HepG2 (cell line): ENCODE measurements around the gene VDR. TPM values are rescaled to one million over a fixed set of nuclear protein-coding genes. Genes with fewer than 3 reads are reported as not detected.

Experiments
- ARNT2 ChIP-seq: sonication (generic); formaldehyde crosslinking; IDR thresholded peaks from 2 replicates; pipeline ENCODE4 v1.8.0; 2022; ENCODE audit warnings: mild to moderate bottlenecking, low read depth, missing genetic modification reagents, moderate library complexity
- ATF7 ChIP-seq, 2 experiments: fragments of 450-650 bp in 1 of 2; sonication (generic) in 1 of 2; formaldehyde crosslinking in 1 of 2; IDR thresholded peaks; 2 replicates each; pipeline versions ENCODE4 v1.4.0 to v1.6.1; 2016 to 2020; ENCODE audit warnings: antibody characterized with exemption in 1 of 2, mild to moderate bottlenecking in 1 of 2, missing genetic modification reagents in 1 of 2
- ETV5 ChIP-seq: IDR thresholded peaks from 2 replicates; pipeline ENCODE4 v1.6.1; 2018; ENCODE audit warnings: missing biosample characterization, missing genetic modification reagents, inconsistent platforms, borderline replicate concordance
- HHEX ChIP-seq: IDR thresholded peaks from 2 replicates; pipeline ENCODE4 v1.6.1; 2016; ENCODE audit warnings: control low read depth
- HNRNPK ChIP-seq: fragments of 200-400 bp; formaldehyde crosslinking; IDR thresholded peaks from 2 replicates; pipeline ENCODE4 v1.6.1; 2018; ENCODE audit warnings: low read length, low read depth, moderate library complexity, mild to moderate bottlenecking; ENCODE audit not compliant: poor library complexity, severe bottlenecking
- JUND ChIP-seq: sonication (generic); formaldehyde crosslinking; IDR thresholded peaks from 2 replicates; pipeline ENCODE4 v1.8.0; 2022; ENCODE audit warnings: mild to moderate bottlenecking, missing genetic modification reagents
- KAT8 ChIP-seq: IDR thresholded peaks from 2 replicates; pipeline ENCODE4 v1.6.1; 2016; ENCODE audit warnings: missing genetic modification reagents, missing compliant biosample characterization
- MAZ ChIP-seq, 2 experiments: sonication (generic) in 1 of 2; formaldehyde crosslinking in 1 of 2; IDR thresholded peaks; 2 replicates each; pipeline versions ENCODE4 v1.5.0 to v1.6.1; 2012 to 2020; ENCODE audit warnings: low read depth in 2 of 2, mild to moderate bottlenecking in 2 of 2, borderline replicate concordance in 1 of 2, improper control_type of control experiment in 1 of 2, low read length in 1 of 2, missing genetic modification reagents in 1 of 2, moderate library complexity in 1 of 2
- NCOA1 ChIP-seq: sonication (generic); formaldehyde crosslinking; IDR thresholded peaks from 2 replicates; pipeline ENCODE4 v1.9.0; 2021; ENCODE audit warnings: missing genetic modification reagents
- NFIB ChIP-seq: sonication (generic); formaldehyde crosslinking; IDR thresholded peaks from 2 replicates; pipeline ENCODE4 v1.9.0; 2021; ENCODE audit warnings: missing genetic modification reagents, mild to moderate bottlenecking, borderline replicate concordance
- RELA ChIP-seq: sonication (generic); formaldehyde crosslinking; IDR thresholded peaks from 2 replicates; pipeline ENCODE4 v1.4.0; 2020; ENCODE audit warnings: missing genetic modification reagents
- SAP130 ChIP-seq: IDR thresholded peaks from 2 replicates; pipeline ENCODE4 v1.6.1; 2016; ENCODE audit warnings: low read depth
- SMC3 ChIP-seq: IDR thresholded peaks from 2 replicates; pipeline ENCODE4 v1.6.1; 2011; ENCODE audit warnings: low read length, improper control_type of control experiment
- SP2 ChIP-seq: sonication (generic); formaldehyde crosslinking; IDR thresholded peaks from 2 replicates; pipeline ENCODE4 v1.5.1; 2020; ENCODE audit warnings: mild to moderate bottlenecking, missing genetic modification reagents
- THAP7 ChIP-seq: sonication (generic); formaldehyde crosslinking; IDR thresholded peaks from 2 replicates; pipeline ENCODE4 v1.8.1; 2023; ENCODE audit warnings: mild to moderate bottlenecking, missing genetic modification reagents
- ZBTB2 ChIP-seq: sonication (generic); formaldehyde crosslinking; IDR thresholded peaks from 2 replicates; pipeline ENCODE4 v1.8.0; 2022; ENCODE audit warnings: low read depth, missing genetic modification reagents
- ZNF382 ChIP-seq: sonication (generic); formaldehyde crosslinking; IDR thresholded peaks from 2 replicates; pipeline ENCODE4 v1.5.0; 2020; ENCODE audit warnings: missing genetic modification reagents, mild to moderate bottlenecking, borderline replicate concordance
- ZNF687 ChIP-seq: sonication (generic); formaldehyde crosslinking; IDR thresholded peaks from 2 replicates; pipeline ENCODE4 v1.5.1; 2020; ENCODE audit warnings: mild to moderate bottlenecking, missing genetic modification reagents, moderate library complexity
- polyA plus RNA-seq, 8 experiments: library from polyadenylated mRNA; depleted of rRNA in 3 of 8; stranded (reverse) in 7 of 8; unstranded in 1 of 8; fragments of >200 nt; fragmentation: Illumina TruSeq in 4 of 8; extraction: Trizol in 4 of 8; gene quantifications; 2 replicates each; pipeline versions ENCODE4 v1.2.1 to v1.2.3, GENCODE V29; 2011 to 2016; ENCODE audit warnings: low read depth in 4 of 8, missing spikeins in 1 of 8, mixed read lengths in 1 of 8; ENCODE audit not compliant: insufficient read depth in 1 of 8
- total RNA-seq, 5 experiments: library from RNA; depleted of rRNA; stranded (reverse); fragments of >200 nt; fragmentation: Illumina TruSeq; extraction: Trizol; gene quantifications; 2 replicates each; pipeline ENCODE4 v1.2.3, GENCODE V29; 2016; ENCODE audit warnings: low read depth in 1 of 5

VDR gene
- total and polyA plus RNA-seq, 2 of the 13 experiments (the other 11 are each of a cell fraction or from before 2014, with no cell fraction given) = 0.08 to 0.33 TPM

- 0 out of 2 replicates have a peak, but pooled peaks have one; percentile 30 for TF ChIP-seq THAP7 (CRISPR knock-in tag)
- TF ChIP-seq SP2 (CRISPR knock-in tag) = no peak
- TF ChIP-seq ZNF382 (CRISPR knock-in tag) = no peak
- 0 out of 2 replicates have a peak, but pooled peaks have one; percentile 7 for TF ChIP-seq ETV5 (CRISPR knock-in tag)
- 0 out of 2 replicates have a peak, but pooled peaks have one; percentile 1 for TF ChIP-seq ARNT2 (CRISPR knock-in tag)
- no peak for TF ChIP-seq RELA (CRISPR knock-in tag)
- 0 out of 2 replicates have a peak, but pooled peaks have one; percentile 35 for TF ChIP-seq JUND (CRISPR knock-in tag)
- 0 out of 2 replicates have a peak, but pooled peaks have one; percentile 2 for TF ChIP-seq HHEX (CRISPR knock-in tag)
- peak; percentile 66 for TF ChIP-seq HNRNPK
- 0 out of 2 replicates have a peak, but pooled peaks have one; percentile 32 for TF ChIP-seq SAP130 (CRISPR knock-in tag)
- TF ChIP-seq ATF7 (IDR thresholded peaks at IDR 0.05) = no peak
- 0 out of 2 replicates have a peak, but pooled peaks have one; percentile 24 for TF ChIP-seq ATF7 (CRISPR knock-in tag; IDR thresholded peaks at IDR 0.05)
- 0 out of 2 replicates have a peak, but pooled peaks have one; percentile 20 for TF ChIP-seq KAT8 (CRISPR knock-in tag)
- peak; percentile 96 for TF ChIP-seq MAZ (IDR thresholded peaks at IDR 0.05; ENCODE audit: borderline replicate concordance, low read depth, low read length)
- TF ChIP-seq MAZ (CRISPR knock-in tag; IDR thresholded peaks at IDR 0.05; ENCODE audit: low read depth) = no peak
- TF ChIP-seq NCOA1 (CRISPR knock-in tag) = no peak
- TF ChIP-seq ZNF687 (CRISPR knock-in tag) = peak; percentile 47
- no peak for TF ChIP-seq ZBTB2 (CRISPR knock-in tag)
- TF ChIP-seq NFIB (CRISPR knock-in tag) = no peak
- peak; percentile 3; the same call in 1 of the 2 replicates for TF ChIP-seq SMC3
- TF ChIP-seq, all 625 proteins: peak for 53
Measured at GRCh38 chr12:47820631-47821345, 84.0 kb downstream of the VDR start (continued).
